RWPE1 (cell line): Measurements from ENCODE around the gene TRUB1.

Experiments used
- CTCF ChIA-PET: fragments of 350-600 bp; sonication (Branson Sonifier 250); formaldehyde crosslinking; extraction: SDS; loops from one replicate; lab custom pipeline; 2021; lab: Yijun Ruan, JAX
- POLR2A ChIA-PET: fragments of 400-600 bp; formaldehyde crosslinking; extraction: SDS; loops from one replicate; lab custom pipeline; 2020; ENCODE audit warnings: antibody characterized with exemption; ENCODE audit not compliant: low non-redundant PET; lab: Yijun Ruan, JAX
- DNase-seq: peaks from one replicate; pipeline ENCODE4 v3.0.0; 2012; ENCODE audit warnings: low spot score
- H3K27ac ChIP-seq: fragments of 450-650 bp; 2 replicates; pipeline ENCODE4 v1.5.1; 2017
- CTCF ChIP-seq: fragments of 450-650 bp; conservative IDR thresholded peaks from 2 replicates; pipeline ENCODE4 v1.5.1; 2017; ENCODE audit warnings: low read depth, mild to moderate bottlenecking

The TRUB1 gene

GRCh38 chr10:114995468-114996247 is 57.7 kb downstream of the TRUB1 start:
- ChIA-PET CTCF (interaction anchor here (0.7 kb wide), 1 partner anchor 325 kb away, joined by 5 read pairs; no protein-coding TSS in a partner anchor), POLR2A (no interaction called here)
- no peak for DNase-seq
- no peak for TF ChIP-seq CTCF
- no peak overlapping the region for H3K27ac ChIP-seq

GRCh38 chr10:114996542-114996941 is 58.5 kb downstream of the TRUB1 start:
- TF ChIP-seq CTCF: no peak
- POLR2A ChIA-PET: no interaction called here
- DNase-seq: no peak
- CTCF ChIA-PET: interaction anchor here (0.6 to 0.7 kb wide), 2 partner anchors 326 to 397 kb away, joined by 4 to 5 read pairs; no protein-coding TSS in a partner anchor
- no peak overlapping the region for H3K27ac ChIP-seq

GRCh38 chr10:114998993-114999392 is 61.0 kb downstream of the TRUB1 start:
- POLR2A ChIA-PET: no interaction called here
- CTCF ChIA-PET: no interaction called here
- H3K27ac ChIP-seq: no peak overlapping the region
- no peak for DNase-seq
- TF ChIP-seq CTCF: no peak

GRCh38 chr10:115001506-115002381 is 63.7 kb downstream of the TRUB1 start:
- H3K27ac ChIP-seq: no peak overlapping the region
- ChIA-PET CTCF (interaction anchor here (0.6 kb wide), 2 partner anchors 9 to 303 kb away, joined by 3 to 5 read pairs; no protein-coding TSS in a partner anchor), POLR2A (no interaction called here)
- TF ChIP-seq CTCF: no peak
- DNase-seq: no peak

GRCh38 chr10:115003396-115003795 is 65.4 kb downstream of the TRUB1 start:
- H3K27ac ChIP-seq: no peak overlapping the region
- DNase-seq: no peak
- POLR2A ChIA-PET: no interaction called here
- no peak for TF ChIP-seq CTCF
- CTCF ChIA-PET: interaction anchor here (0.6 kb wide), 1 partner anchor 90 kb away, joined by 3 read pairs; no protein-coding TSS in a partner anchor

- no peak overlapping the region for H3K27ac ChIP-seq
- CTCF ChIA-PET: interaction anchor here (0.6 kb wide), 2 partner anchors 87 to 90 kb away, joined by 3 read pairs; no protein-coding TSS in a partner anchor
- TF ChIP-seq CTCF: no peak
Observed at GRCh38 chr10:115004236-115004862, 66.4 kb downstream of the TRUB1 start.

More at GRCh38 chr10:115004236-115004862, 66.4 kb downstream of the TRUB1 start:
- no peak for DNase-seq
- POLR2A ChIA-PET: no interaction called here
